Lower leg skin (tissue), 3 donors: ENCODE measurements around the gene PABPC1L.

Source experiments
- CTCF ChIP-seq, 3 donors: fragments of 450-650 bp; IDR thresholded peaks; one replicate each; pipeline ENCODE4 v1.5.1; 2016; ENCODE audit warnings: antibody characterized with exemption in 3 of 3, mild to moderate bottlenecking in 3 of 3, moderate library complexity in 2 of 3
- POLR2A ChIP-seq, 2 donors: fragments of 450-650 bp; IDR thresholded peaks; one replicate each; pipeline ENCODE4 v1.6.1; 2016 to 2017; ENCODE audit warnings: antibody characterized with exemption in 2 of 2, mild to moderate bottlenecking in 1 of 2, moderate library complexity in 1 of 2

- TF ChIP-seq CTCF (IDR thresholded peaks at IDR 0.05) (no peak), POLR2A (IDR thresholded peaks at IDR 0.05) (no peak)
Measured at GRCh38 chr20:44894959-44895358, 14.9 kb upstream of the PABPC1L start.
